ENCODE data around the gene TRIP13. TPM values are rescaled to one million over a fixed set of nuclear protein-coding genes. Genes with fewer than 3 reads are reported as not detected.

The TRIP13 gene
- total RNA-seq, 1 experiment from 2014 or later: 69.0 TPM

GRCh38 chr5:870956-871355 lies 21.7 kb upstream of the TRIP13 start:
- DNase-seq (no peak), ATAC-seq (no peak)
- no peak overlapping the region for H3K9ac ChIP-seq (ENCODE audit: low read length)
- no peaks in the 10 kb centered on the region for H3K9me3 ChIP-seq (ENCODE audit: low read length)
- H3K27me3 ChIP-seq (ENCODE audit: low read length): no peaks in the 10 kb centered on the region
- H2AFZ ChIP-seq (ENCODE audit: low read length): no peak overlapping the region
- POLR2A ChIA-PET (ENCODE audit: unreplicated experiment): no interaction called here
- TF ChIP-seq EZH2phosphoT487 (IDR thresholded peaks at IDR 0.05; ENCODE audit: borderline replicate concordance, low read length) (no peak), EZH2 (IDR thresholded peaks at IDR 0.05; ENCODE audit: low read length, unreplicated experiment) (no peak), CTCF (conservative IDR thresholded peaks at IDR 0.05; ENCODE audit: low read depth, low read length) (no peak)
- H3K4me2 ChIP-seq (ENCODE audit: low read length): no peak overlapping the region
- no peaks in the 10 kb centered on the region for H4K20me1 ChIP-seq (ENCODE audit: low read length)
- H3K79me2 ChIP-seq (ENCODE audit: low read length): no peaks in the 10 kb centered on the region
- H3K27ac ChIP-seq (ENCODE audit: low read length): no peak overlapping the region
- no peak overlapping the region for H3K4me3 ChIP-seq (ENCODE audit: low read length)
- CTCF ChIA-PET: no interaction called here
- H3K36me3 ChIP-seq (ENCODE audit: low read depth, low read length): peaks cover 79% of the 10 kb centered on the region
- no peaks in the 10 kb centered on the region for H3K4me1 ChIP-seq (ENCODE audit: insufficient read depth, low read length)
- H3F3A ChIP-seq (ENCODE audit: low read length, unreplicated experiment): no peaks in the 10 kb centered on the region
- intact Hi-C loops (cut with micrococcal nuclease): no loop called here
- no peaks in the 10 kb centered on the region for H3K9me2 ChIP-seq (replicated peaks; ENCODE audit: low read length)
- no TSS peak for BruUV-seq (replicated peaks)

- CTCF ChIA-PET: no interaction called here
- H3K4me2 ChIP-seq (ENCODE audit: low read length): no peak overlapping the region
- no peak overlapping the region for H3K4me3 ChIP-seq (ENCODE audit: low read length)
- no peak for ATAC-seq
- intact Hi-C loops (cut with micrococcal nuclease): no loop called here
- no peaks in the 10 kb centered on the region for H4K20me1 ChIP-seq (ENCODE audit: low read length)
- BruUV-seq (replicated peaks): no TSS peak
- H3K27me3 ChIP-seq (ENCODE audit: low read length): no peaks in the 10 kb centered on the region
- no peaks in the 10 kb centered on the region for H3K9me3 ChIP-seq (ENCODE audit: low read length)
- POLR2A ChIA-PET (ENCODE audit: unreplicated experiment): no interaction called here
- no peaks in the 10 kb centered on the region for H3K9me2 ChIP-seq (replicated peaks; ENCODE audit: low read length)
- no peak overlapping the region for H3K9ac ChIP-seq (ENCODE audit: low read length)
- no peak for DNase-seq
- no peak overlapping the region for H3K27ac ChIP-seq (ENCODE audit: low read length)
- no peaks in the 10 kb centered on the region for H3K4me1 ChIP-seq (ENCODE audit: insufficient read depth, low read length)
- no peak overlapping the region for H2AFZ ChIP-seq (ENCODE audit: low read length)
- H3F3A ChIP-seq (ENCODE audit: low read length, unreplicated experiment): no peaks in the 10 kb centered on the region
- peaks cover 85% of the 10 kb centered on the region for H3K36me3 ChIP-seq (ENCODE audit: low read depth, low read length)
- TF ChIP-seq EZH2phosphoT487 (IDR thresholded peaks at IDR 0.05; ENCODE audit: borderline replicate concordance, low read length) (no peak), CTCF (conservative IDR thresholded peaks at IDR 0.05; ENCODE audit: low read depth, low read length) (no peak), EZH2 (IDR thresholded peaks at IDR 0.05; ENCODE audit: low read length, unreplicated experiment) (no peak)
- no peaks in the 10 kb centered on the region for H3K79me2 ChIP-seq (ENCODE audit: low read length)
Observed at GRCh38 chr5:871596-872298, 20.9 kb upstream of the TRIP13 start.

- no peaks in the 10 kb centered on the region for H3K4me1 ChIP-seq (ENCODE audit: insufficient read depth, low read length)
- POLR2A ChIA-PET (ENCODE audit: unreplicated experiment): no interaction called here
- H3K27me3 ChIP-seq (ENCODE audit: low read length): no peaks in the 10 kb centered on the region
- intact Hi-C loops (cut with micrococcal nuclease): no loop called here
- H3K27ac ChIP-seq (ENCODE audit: low read length): no peak overlapping the region
- no peak for ATAC-seq
- no peaks in the 10 kb centered on the region for H3K9me2 ChIP-seq (replicated peaks; ENCODE audit: low read length)
- no peaks in the 10 kb centered on the region for H3F3A ChIP-seq (ENCODE audit: low read length, unreplicated experiment)
- no peaks in the 10 kb centered on the region for H4K20me1 ChIP-seq (ENCODE audit: low read length)
- H3K9me3 ChIP-seq (ENCODE audit: low read length): no peaks in the 10 kb centered on the region
- peaks cover 86% of the 10 kb centered on the region for H3K36me3 ChIP-seq (ENCODE audit: low read depth, low read length)
- TF ChIP-seq EZH2 (IDR thresholded peaks at IDR 0.05; ENCODE audit: low read length, unreplicated experiment) (no peak), CTCF (conservative IDR thresholded peaks at IDR 0.05; ENCODE audit: low read depth, low read length) (no peak), EZH2phosphoT487 (IDR thresholded peaks at IDR 0.05; ENCODE audit: borderline replicate concordance, low read length) (no peak)
- H3K9ac ChIP-seq (ENCODE audit: low read length): no peak overlapping the region
- no peak overlapping the region for H3K4me3 ChIP-seq (ENCODE audit: low read length)
- no peaks in the 10 kb centered on the region for H3K79me2 ChIP-seq (ENCODE audit: low read length)
- no peak for DNase-seq
- H3K4me2 ChIP-seq (ENCODE audit: low read length): no peak overlapping the region
- BruUV-seq (replicated peaks): no TSS peak
- no peak overlapping the region for H2AFZ ChIP-seq (ENCODE audit: low read length)
- CTCF ChIA-PET: no interaction called here
Observed at GRCh38 chr5:872301-872700, 20.4 kb upstream of the TRIP13 start.

All from PC-3 (cell line).